H1 (cell line): ENCODE measurements around the gene THAP12. TPM values are rescaled to one million over a fixed set of nuclear protein-coding genes. Genes with fewer than 3 reads are reported as not detected.
A peak's percentile ranks its signal among the peaks of the same experiment; 100 is the strongest.

Source experiments
- CTCF ChIA-PET: fragments of 300-600 bp; sonication (Branson Sonifier 250); formaldehyde crosslinking; loops from one replicate; lab custom pipeline; 2021; ENCODE audit not compliant: partially characterized antibody; lab: Charles Lee
- POLR2A ChIA-PET: fragments of 300-600 bp; sonication (Branson Sonifier 250); formaldehyde crosslinking; loops from one replicate; lab custom pipeline; 2021; ENCODE audit warnings: inconsistent platforms; ENCODE audit not compliant: partially characterized antibody; lab: Charles Lee
- DNase-seq, 2 experiments: peaks; one replicate each; pipeline versions ENCODE4 v3.0.0 to v3.0.0-alpha.2; 2010 to 2022; ENCODE audit warnings: low spot score in 2 of 2, low read depth in 1 of 2, mixed read lengths in 1 of 2
- FAIRE-seq: peaks from 2 replicates; lab custom pipeline; 2011; peaks lifted over from hg19 to GRCh38; lab: Jason Lieb, UNC
- H2AFZ ChIP-seq: 2 replicates; pipeline ENCODE4 v1.8.1; 2012; ENCODE audit warnings: low read length, inconsistent platforms
- H2AK5ac ChIP-seq: 2 replicates; pipeline ENCODE4 v1.6.1; 2013; ENCODE audit warnings: low read depth, low read length
- H2BK120ac ChIP-seq: replicated peaks from 2 replicates; pipeline ENCODE3; 2013; ENCODE audit warnings: low read depth, low read length, inconsistent platforms
- H2BK12ac ChIP-seq: 2 replicates; pipeline ENCODE4 v1.6.1; 2013; ENCODE audit warnings: low read depth, low read length
- H2BK15ac ChIP-seq: 2 replicates; pipeline ENCODE4 v1.6.1; 2013; ENCODE audit warnings: low read length
- H2BK20ac ChIP-seq: 2 replicates; pipeline ENCODE4 v1.6.1; 2013; ENCODE audit warnings: low read length
- H2BK5ac ChIP-seq: 2 replicates; pipeline ENCODE4 v1.6.1; 2013; ENCODE audit warnings: low read depth, low read length
- H3K14ac ChIP-seq: 2 replicates; pipeline ENCODE4 v1.6.1; 2013; ENCODE audit warnings: inconsistent platforms; ENCODE audit not compliant: insufficient read length
- H3K18ac ChIP-seq: 2 replicates; pipeline ENCODE4 v1.6.1; 2013; ENCODE audit warnings: low read length; ENCODE audit errors: extremely low read depth
- H3K23ac ChIP-seq: 2 replicates; pipeline ENCODE4 v1.6.1; 2013; ENCODE audit warnings: inconsistent platforms; ENCODE audit not compliant: insufficient read length
- H3K23me2 ChIP-seq: 2 replicates; pipeline ENCODE4 v1.6.1; 2013; ENCODE audit warnings: low read depth, low read length
- H3K27ac ChIP-seq: 2 replicates; pipeline ENCODE4 v1.6.1; 2011; ENCODE audit warnings: low read depth, low read length, inconsistent platforms
- H3K27me3 ChIP-seq, 4 experiments: replicated peaks in 1 of 4; 1 replicate in 1 of 4; 2 replicates in 3 of 4; pipeline versions ENCODE4 v1.6.1 to v1.8.1; 2011 to 2013; ENCODE audit warnings: low read length in 3 of 4, mild to moderate bottlenecking in 3 of 4, inconsistent platforms in 2 of 4, mixed read lengths in 2 of 4, moderate library complexity in 1 of 4; ENCODE audit not compliant: control insufficient read depth in 3 of 4, insufficient read depth in 3 of 4; ENCODE audit errors: extremely low read depth in 1 of 4
- H3K36me3 ChIP-seq, 4 experiments: 2 replicates each; pipeline versions ENCODE4 v1.6.1 to v1.8.1; 2011 to 2013; ENCODE audit warnings: mild to moderate bottlenecking in 4 of 4, low read length in 3 of 4, moderate library complexity in 2 of 4, control low read depth in 1 of 4, inconsistent platforms in 1 of 4; ENCODE audit not compliant: insufficient read depth in 4 of 4, control insufficient read depth in 2 of 4
- H3K4ac ChIP-seq: replicated peaks from 2 replicates; pipeline ENCODE3; 2013; ENCODE audit warnings: low read length, low read depth, mixed read lengths, inconsistent platforms; ENCODE audit not compliant: insufficient read length
- H3K4me1 ChIP-seq, 4 experiments: replicated peaks in 1 of 4; 1 replicate in 1 of 4; 2 replicates in 3 of 4; pipeline versions ENCODE4 v1.6.1 to v1.8.1; 2011 to 2013; ENCODE audit warnings: low read length in 3 of 4, inconsistent platforms in 2 of 4, mixed read lengths in 1 of 4; ENCODE audit not compliant: insufficient read depth in 4 of 4, control insufficient read depth in 3 of 4
- H3K4me2 ChIP-seq, 2 experiments: 2 replicates each; pipeline versions ENCODE4 v1.6.1 to v1.8.1; 2011 to 2013; ENCODE audit warnings: low read depth in 2 of 2, low read length in 2 of 2, control low read depth in 1 of 2, inconsistent platforms in 1 of 2, mild to moderate bottlenecking in 1 of 2; ENCODE audit not compliant: insufficient read depth in 1 of 2
- H3K4me3 ChIP-seq, 4 experiments: fragments of 200-600, 300-600 bp in 1 of 4; sonication (generic), shearing (Covaris generic), sonication (Bioruptor Twin) in 1 of 4; 2 replicates each; pipeline versions ENCODE4 v1.5.1 to v1.8.1; 2011 to 2016; ENCODE audit warnings: low read length in 4 of 4, low read depth in 3 of 4, control low read depth in 2 of 4, inconsistent platforms in 2 of 4, mild to moderate bottlenecking in 2 of 4, mixed read lengths in 1 of 4, moderate library complexity in 1 of 4; ENCODE audit not compliant: insufficient read depth in 2 of 4; ENCODE audit errors: extremely low read depth in 1 of 4
- H3K56ac ChIP-seq: replicated peaks from 2 replicates; pipeline ENCODE3; 2013; ENCODE audit warnings: low read depth, mild to moderate bottlenecking, mixed read lengths, low read length, inconsistent platforms; ENCODE audit not compliant: insufficient read length
- H3K79me1 ChIP-seq: 2 replicates; pipeline ENCODE4 v1.6.1; 2013; ENCODE audit warnings: low read depth, low read length, control low read depth
- H3K79me2 ChIP-seq, 2 experiments: 2 replicates each; pipeline versions ENCODE4 v1.6.1 to v1.8.1; 2012 to 2013; ENCODE audit warnings: low read length in 2 of 2, mild to moderate bottlenecking in 2 of 2, inconsistent platforms in 1 of 2; ENCODE audit not compliant: insufficient read depth in 2 of 2, control insufficient read depth in 1 of 2
- H3K9ac ChIP-seq, 4 experiments: replicated peaks in 1 of 4; 1 replicate in 1 of 4; 2 replicates in 3 of 4; pipeline versions ENCODE4 v1.6.1 to v1.8.1; 2011 to 2013; ENCODE audit warnings: low read depth in 3 of 4, low read length in 3 of 4, control low read depth in 2 of 4, mild to moderate bottlenecking in 2 of 4, moderate library complexity in 2 of 4, inconsistent platforms in 1 of 4; ENCODE audit errors: extremely low read depth in 1 of 4
- H3K9me3 ChIP-seq, 2 experiments: 2 replicates each; pipeline versions ENCODE4 v1.6.1 to v1.8.1; 2012 to 2013; ENCODE audit warnings: mild to moderate bottlenecking in 2 of 2, moderate library complexity in 2 of 2, control low read depth in 1 of 2, inconsistent platforms in 1 of 2, low read depth in 1 of 2, low read length in 1 of 2, mixed read lengths in 1 of 2; ENCODE audit not compliant: insufficient read depth in 2 of 2
- H4K20me1 ChIP-seq, 2 experiments: replicated peaks in 1 of 2; 2 replicates each; pipeline versions ENCODE3 to v1.8.1; 2011 to 2013; ENCODE audit warnings: inconsistent platforms in 2 of 2, low read length in 2 of 2, mild to moderate bottlenecking in 1 of 2; ENCODE audit not compliant: insufficient read depth in 2 of 2, control insufficient read depth in 1 of 2
- H4K5ac ChIP-seq: 2 replicates; pipeline ENCODE4 v1.6.1; 2013; ENCODE audit warnings: low read length, low read depth, mixed read lengths, inconsistent platforms; ENCODE audit not compliant: insufficient read length
- H4K8ac ChIP-seq: 2 replicates; pipeline ENCODE4 v1.8.0; 2013; ENCODE audit warnings: mild to moderate bottlenecking, moderate library complexity, low read length, inconsistent platforms; ENCODE audit not compliant: insufficient read depth; ENCODE audit errors: extremely low read depth
- H4K91ac ChIP-seq: replicated peaks from 2 replicates; pipeline ENCODE3; 2013; ENCODE audit warnings: low read length, mixed read lengths, inconsistent platforms; ENCODE audit not compliant: insufficient read length
- BACH1 ChIP-seq: IDR thresholded peaks from 2 replicates; pipeline ENCODE4 v1.6.1; 2012; ENCODE audit warnings: low read length, improper control_type of control experiment
- KDM4A ChIP-seq: IDR thresholded peaks from one replicate; pipeline ENCODE4 v1.7.1; 2012; ENCODE audit warnings: low read depth, mild to moderate bottlenecking, moderate library complexity, low read length, inconsistent platforms; ENCODE audit not compliant: severe bottlenecking
- MAX ChIP-seq: IDR thresholded peaks from 2 replicates; pipeline ENCODE4 v1.6.1; 2012; ENCODE audit warnings: inconsistent platforms
- NANOG ChIP-seq: IDR thresholded peaks from 2 replicates; pipeline ENCODE4 v1.6.1; 2011; ENCODE audit warnings: low read length, low read depth, mild to moderate bottlenecking, inconsistent platforms; ENCODE audit not compliant: insufficient read depth, poor library complexity, severe bottlenecking
- POLR2A ChIP-seq, 2 experiments: IDR thresholded peaks; 1 replicate in 1 of 2; 2 replicates in 1 of 2; pipeline ENCODE4 v1.6.1; 2011; ENCODE audit warnings: low read depth in 2 of 2, low read length in 2 of 2, mild to moderate bottlenecking in 2 of 2; ENCODE audit errors: control extremely low read depth in 1 of 2
- POU5F1 ChIP-seq: IDR thresholded peaks from 2 replicates; pipeline ENCODE4 v1.6.1; 2011; ENCODE audit warnings: low read depth, mild to moderate bottlenecking, low read length, moderate library complexity
- RFX5 ChIP-seq: IDR thresholded peaks from 2 replicates; pipeline ENCODE4 v1.6.1; 2011; ENCODE audit warnings: low read depth, low read length, improper control_type of control experiment, borderline replicate concordance
- SRF ChIP-seq: IDR thresholded peaks from 2 replicates; pipeline ENCODE4 v1.6.1; 2011; ENCODE audit warnings: mild to moderate bottlenecking, low read depth, low read length, moderate library complexity
- TAF7 ChIP-seq: optimal IDR thresholded peaks from 2 replicates; pipeline ENCODE3; 2011; ENCODE audit warnings: low read depth, mild to moderate bottlenecking, inconsistent platforms, low read length, moderate library complexity, borderline replicate concordance
- WGBS, 2 experiments: shearing (Covaris generic) in 1 of 2; methylation state at CpG; one replicate each; pipeline versions ENCODE4 v1.1.6 to v1.1.7; 2013 to 2015; ENCODE audit warnings: low lambda C conversion rate in 2 of 2, mixed read lengths in 2 of 2, inconsistent platforms in 1 of 2, low coverage in 1 of 2, missing lambda C conversion rate in 1 of 2; ENCODE audit not compliant: insufficient replicate concordance in 2 of 2, insufficient coverage in 1 of 2, insufficient read length in 1 of 2; ENCODE audit errors: extremely low coverage in 1 of 2, missing lambda C conversion rate in 1 of 2; 5-methylcytosine and 5-hydroxymethylcytosine counted together
- polyA plus RNA-seq, 7 experiments: library from polyadenylated mRNA; depleted of rRNA in 3 of 7; stranded (reverse) in 5 of 7; unstranded in 2 of 7; fragments of >200 nt in 5 of 7; fragments of 200-250 nt in 2 of 7; gene quantifications; 1 replicate in 5 of 7; 2 replicates in 1 of 7; 4 replicates in 1 of 7; pipeline versions ENCODE4 v1.2.1 to v1.2.3, GENCODE V29; 2011 to 2013; ENCODE audit warnings: missing spikeins in 2 of 7, mixed read lengths in 2 of 7
- total RNA-seq: library from RNA; stranded (reverse); fragmentation: NEBNext Ultra II Directional; extraction: Animal tissue kit (Norgen Biotek cat#: 25700); gene quantifications from 2 replicates; pipeline ENCODE4 v1.2.1, GENCODE V29; 2021
- TF ChIP-seq, protein P1 (sequence below): IDR thresholded peaks from 2 replicates; pipeline ENCODE4 v1.6.1; 2012; ENCODE audit warnings: low read length, inconsistent platforms

Gene THAP12
- total and polyA plus RNA-seq, 2 of the 8 experiments (the other 6 are each of a cell fraction or from before 2014, with no cell fraction given), result 12.0 to 39.9 TPM

- Histone ChIP-seq H3K23ac (no peak overlapping the region), H3K4me3 (no peak overlapping the region), H4K91ac (no peak overlapping the region), H3K18ac (no peak overlapping the region), H3K79me2 (no peaks in the 10 kb centered on the region), H3K56ac (no peak overlapping the region), H3K4me1 (peaks cover under 1 to 11% (median 6%) of the 10 kb centered on the region in 4 experiments), H3K14ac (no peak overlapping the region), H2BK120ac (no peak overlapping the region), H3K23me2 (peaks cover 6% of the 10 kb centered on the region; the same call in 1 of the 2 replicates), H3K4ac (no peak overlapping the region), H4K5ac (no peak overlapping the region), H3K27ac (no peak overlapping the region), H3K36me3 (no peaks in the 10 kb centered on the region), H3K79me1 (no peaks in the 10 kb centered on the region), H2BK12ac (no peak overlapping the region), H3K27me3 (peaks cover 8 to 32% (median 29%) of the 10 kb centered on the region in 4 experiments), H2BK15ac (no peak overlapping the region), H2AK5ac (no peak overlapping the region), H3K9ac (no peak overlapping the region), H4K20me1 (peaks cover 0 to 2% of the 10 kb centered on the region in 2 experiments), H2AFZ (no peak overlapping the region), H3K9me3 (no peaks in the 10 kb centered on the region), H2BK5ac (no peak overlapping the region), H3K4me2 (no peak overlapping the region), H4K8ac (no peak overlapping the region), H2BK20ac (no peak overlapping the region)
- DNase-seq (peak; percentile 68 to 94), FAIRE-seq (peak; percentile 86)
- 14% methylated on average over 7 of the region's 7 CpGs; no CpG with 5 or more reads in 1 of the 2 experiments for WGBS, 2 experiments
- ChIA-PET CTCF (interaction anchor here (0.6 to 18.7 kb wide), 50 partner anchors 10 to 598 kb away, joined by 3 to 252 read pairs (median 4); partner anchors contain the start of gene WNT11), POLR2A (interaction anchor here (0.9 to 2.3 kb wide), 4 partner anchors 76 to 550 kb away, joined by 3 to 9 read pairs (median 4); partner anchors contain the start of gene DGAT2)
- TF ChIP-seq POLR2A (IDR thresholded peaks at IDR 0.05; ENCODE audit: control extremely low read depth in 1 of 2, low read depth in 2 of 2, low read length in 2 of 2) (no peak), POU5F1 (no peak), NANOG (peak; percentile 3), MAX (peak; percentile 45; the same call in 1 of the 2 replicates), TAF7 (no peak), KDM4A (no peak), SRF (no peak), RFX5 (0 out of 2 replicates have a peak, but pooled peaks have one; percentile 21), BACH1 (no peak)
- TF ChIP-seq, protein P1, sequence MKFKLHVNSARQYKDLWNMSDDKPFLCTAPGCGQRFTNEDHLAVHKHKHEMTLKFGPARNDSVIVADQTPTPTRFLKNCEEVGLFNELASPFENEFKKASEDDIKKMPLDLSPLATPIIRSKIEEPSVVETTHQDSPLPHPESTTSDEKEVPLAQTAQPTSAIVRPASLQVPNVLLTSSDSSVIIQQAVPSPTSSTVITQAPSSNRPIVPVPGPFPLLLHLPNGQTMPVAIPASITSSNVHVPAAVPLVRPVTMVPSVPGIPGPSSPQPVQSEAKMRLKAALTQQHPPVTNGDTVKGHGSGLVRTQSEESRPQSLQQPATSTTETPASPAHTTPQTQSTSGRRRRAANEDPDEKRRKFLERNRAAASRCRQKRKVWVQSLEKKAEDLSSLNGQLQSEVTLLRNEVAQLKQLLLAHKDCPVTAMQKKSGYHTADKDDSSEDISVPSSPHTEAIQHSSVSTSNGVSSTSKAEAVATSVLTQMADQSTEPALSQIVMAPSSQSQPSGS, result no peak
Observed at GRCh38 chr11:76318744-76319384, 62.1 kb downstream of the THAP12 start.
